HG02938 (cell line): ENCODE data around the gene HLA-G.

Source experiments
- ATAC-seq: cut with Tn5 transposase; IDR thresholded peaks from one replicate; pipeline ENCODE4 v1.9.1; 2021; ENCODE audit warnings: mild to moderate bottlenecking, moderate library complexity; ENCODE audit not compliant: unreplicated experiment

The HLA-G gene

DNA sequence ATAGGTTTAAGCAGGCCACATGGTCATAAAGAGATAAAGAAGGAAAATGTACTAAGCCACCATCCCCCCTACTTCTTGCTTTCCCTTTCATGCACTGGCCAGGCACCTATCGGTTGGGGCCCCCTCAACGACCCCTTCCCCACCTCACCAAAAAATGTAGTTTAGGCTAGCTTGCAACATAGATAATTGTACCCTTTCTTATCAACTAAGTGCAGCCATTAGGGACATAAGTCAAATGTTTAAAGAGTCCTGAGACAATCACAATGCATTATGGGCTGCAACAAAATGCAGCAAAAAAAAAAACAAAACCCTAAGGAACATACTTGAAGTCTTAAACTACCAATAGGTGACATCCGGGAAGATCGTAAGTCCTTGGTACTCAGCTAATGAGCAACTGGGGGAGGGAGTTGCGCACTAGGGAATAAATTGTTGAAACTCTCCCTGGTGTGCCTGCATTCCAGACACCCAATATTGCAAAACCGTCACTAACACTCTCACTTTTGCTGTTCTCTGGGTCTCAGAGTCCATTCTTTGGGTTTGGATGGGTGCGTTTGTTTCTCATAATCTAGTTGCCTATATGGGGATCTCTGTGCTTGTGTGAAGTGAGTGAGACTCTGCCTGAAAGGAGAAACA lies 12.4 kb upstream of the HLA-G start:
- ATAC-seq: no peak

DNA sequence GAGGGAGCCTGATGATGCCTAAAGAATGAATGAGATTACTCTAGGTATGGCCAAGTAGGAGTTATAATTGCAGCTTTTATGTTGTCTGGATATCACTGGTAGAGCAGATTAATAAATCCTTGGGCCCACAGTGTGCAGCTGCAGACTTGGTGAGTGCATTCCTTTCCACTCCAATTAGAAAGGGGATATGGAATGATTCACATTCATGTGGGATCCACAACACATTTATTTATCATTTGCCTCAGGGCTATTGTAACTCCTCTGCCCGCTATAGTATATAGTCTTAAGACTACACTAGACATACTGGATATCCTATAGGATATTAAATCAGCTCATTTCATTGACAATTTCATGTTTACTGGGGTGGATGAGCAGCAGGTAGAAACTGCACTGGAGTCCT lies 11.6 kb upstream of the HLA-G start:
- no peak for ATAC-seq

GRCh38 chr6:29818892-29819291 lies 8.7 kb upstream of the HLA-G start:
- no peak for ATAC-seq

- no peak for ATAC-seq
Observed at GRCh38 chr6:29824144-29824543, 3.5 kb upstream of the HLA-G start.

GRCh38 chr6:29825848-29826247 lies 1.8 kb upstream of the HLA-G start:
- ATAC-seq: no peak

GRCh38 chr6:29826271-29826670 lies 1.4 kb upstream of the HLA-G start:
- ATAC-seq: no peak

- no peak for ATAC-seq
Observed at GRCh38 chr6:29828471-29828797, 809 bp downstream of the HLA-G start.

DNA sequence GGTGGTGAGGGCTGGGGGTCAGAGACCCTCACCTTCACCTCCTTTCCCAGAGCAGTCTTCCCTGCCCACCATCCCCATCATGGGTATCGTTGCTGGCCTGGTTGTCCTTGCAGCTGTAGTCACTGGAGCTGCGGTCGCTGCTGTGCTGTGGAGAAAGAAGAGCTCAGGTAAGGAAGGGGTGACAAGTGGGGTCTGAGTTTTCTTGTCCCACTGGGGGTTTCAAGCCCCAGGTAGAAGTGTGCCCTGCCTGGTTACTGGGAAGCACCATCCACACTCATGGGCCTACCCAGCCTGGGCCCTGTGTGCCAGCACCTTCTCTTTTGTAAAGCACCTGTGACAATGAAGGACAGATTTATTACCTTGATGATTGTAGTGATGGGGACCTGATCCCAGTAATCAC lies 2.1 kb downstream of the HLA-G start:
- no peak for ATAC-seq

DNA sequence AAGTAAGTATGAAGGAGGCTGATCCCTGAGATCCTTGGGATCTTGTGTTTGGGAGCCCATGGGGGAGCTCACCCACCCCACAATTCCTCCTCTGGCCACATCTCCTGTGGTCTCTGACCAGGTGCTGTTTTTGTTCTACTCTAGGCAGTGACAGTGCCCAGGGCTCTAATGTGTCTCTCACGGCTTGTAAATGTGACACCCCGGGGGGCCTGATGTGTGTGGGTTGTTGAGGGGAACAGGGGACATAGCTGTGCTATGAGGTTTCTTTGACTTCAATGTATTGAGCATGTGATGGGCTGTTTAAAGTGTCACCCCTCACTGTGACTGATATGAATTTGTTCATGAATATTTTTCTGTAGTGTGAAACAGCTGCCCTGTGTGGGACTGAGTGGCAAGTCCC lies 2.8 kb downstream of the HLA-G start:
- ATAC-seq: no peak

GRCh38 chr6:29831776-29832175 lies 4.2 kb downstream of the HLA-G start:
- ATAC-seq: no peak

- no peak for ATAC-seq
Observed at GRCh38 chr6:29834564-29835436, 7.2 kb downstream of the HLA-G start.

GRCh38 chr6:29839917-29840316 lies 12.3 kb downstream of the HLA-G start:
- ATAC-seq: no peak

GRCh38 chr6:29841030-29841429 lies 13.4 kb downstream of the HLA-G start:
- ATAC-seq: no peak

DNA sequence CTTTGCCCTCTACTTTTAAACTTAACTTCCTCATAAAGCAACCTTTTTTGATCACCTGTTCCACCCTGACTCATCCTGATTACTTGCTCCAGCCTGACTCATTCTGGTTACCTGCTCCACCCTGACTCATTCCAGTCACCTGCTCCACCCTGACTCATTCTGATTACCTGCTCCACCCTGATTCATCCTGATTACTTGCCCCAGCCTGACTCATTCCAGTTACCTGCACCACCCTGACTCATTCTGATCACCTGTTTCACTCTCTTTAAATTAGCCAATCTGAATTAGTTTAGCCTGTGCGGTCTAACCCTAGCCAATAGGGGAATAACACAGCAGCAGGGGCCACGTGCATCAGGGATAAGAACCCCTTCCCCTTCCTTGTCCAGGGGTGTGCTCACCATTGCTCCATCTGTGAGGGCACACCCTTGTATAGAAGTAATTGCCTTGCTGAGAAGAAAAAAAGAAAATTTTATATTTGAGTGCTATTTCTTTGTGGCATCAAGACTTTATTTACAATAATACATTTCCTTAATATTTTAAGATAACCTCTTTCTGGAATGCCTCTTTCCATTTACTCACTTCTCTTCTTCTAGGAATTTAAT lies 17.9 kb downstream of the HLA-G start:
- no peak for ATAC-seq

- no peak for ATAC-seq
Observed at GRCh38 chr6:29847871-29848630, 20.4 kb downstream of the HLA-G start.

DNA sequence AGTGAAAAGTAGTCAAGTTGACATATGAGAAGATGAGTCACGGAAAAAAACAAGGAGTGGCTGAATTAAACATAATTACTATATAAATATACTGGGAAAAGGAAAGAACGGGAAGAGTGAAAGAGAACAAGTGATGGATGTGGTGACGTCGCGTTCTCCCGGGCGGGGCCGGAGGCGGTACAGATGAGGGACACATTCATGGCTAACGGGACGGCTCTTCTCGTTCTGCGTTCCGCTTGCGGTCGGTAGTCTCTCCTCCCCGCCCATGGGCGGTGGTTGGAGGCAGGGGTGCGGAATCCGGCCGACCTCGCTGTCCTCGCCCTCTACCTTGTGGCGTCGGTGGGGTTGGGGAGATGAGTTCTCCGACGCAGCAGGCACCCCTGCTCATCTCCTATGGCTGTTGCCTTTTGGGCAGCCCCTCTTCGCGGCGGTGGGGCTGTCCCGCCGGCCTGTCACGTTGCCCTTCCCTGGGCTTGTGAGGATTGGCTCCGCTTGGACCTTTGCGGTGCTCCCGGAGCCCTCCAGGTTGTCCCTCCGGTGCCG lies 22.5 kb downstream of the HLA-G start:
- no peak for ATAC-seq

DNA sequence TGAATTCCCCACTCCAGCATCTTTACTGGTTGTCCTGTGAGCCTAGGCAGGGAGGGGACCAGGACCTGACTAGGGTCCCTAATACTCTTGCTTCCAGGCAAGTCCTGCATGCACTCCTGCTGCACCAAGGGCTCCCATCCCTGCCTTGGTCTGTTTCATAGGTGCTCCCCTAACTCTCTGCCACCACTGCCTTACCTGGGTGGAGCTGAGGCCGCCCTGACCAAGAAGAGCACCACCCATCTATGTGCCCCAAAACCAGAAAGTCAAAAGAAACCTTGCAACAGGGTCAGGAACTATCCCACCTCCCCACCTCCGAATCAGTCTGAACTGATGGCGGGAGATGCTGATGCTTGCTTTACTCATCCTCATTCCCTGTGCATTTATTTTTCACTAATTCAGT lies 23.6 kb downstream of the HLA-G start:
- no peak for ATAC-seq

- ATAC-seq: no peak
Observed at GRCh38 chr6:29853245-29853644, 25.6 kb downstream of the HLA-G start.

DNA sequence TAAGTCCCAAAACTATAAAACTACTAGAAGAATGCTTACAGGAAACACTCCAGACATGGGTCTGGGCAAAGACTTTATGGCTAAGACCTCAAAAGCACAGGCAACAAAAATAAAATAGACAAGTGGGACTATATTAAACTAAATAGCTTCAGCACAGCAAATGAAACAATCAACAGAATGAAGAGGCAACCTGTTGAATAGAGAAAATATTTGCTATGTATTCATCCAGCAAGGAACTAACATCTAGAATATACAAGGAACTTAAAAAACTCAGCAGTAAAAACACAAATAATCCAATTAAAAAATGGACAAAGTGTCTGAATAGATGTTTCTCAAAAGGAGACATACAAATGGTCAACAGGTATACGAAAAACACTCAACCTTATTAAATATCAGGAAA lies 30.4 kb downstream of the HLA-G start:
- no peak for ATAC-seq

- ATAC-seq: no peak
Observed at GRCh38 chr6:29861521-29862255, 34.1 kb downstream of the HLA-G start.
